GM20431 (cell line): ENCODE results near the gene TMEM131L.
"Not testable (repeated sequence)": the region's sequence is repeated elsewhere in the genome, so short reads cannot be mapped to it uniquely, and the experiment has no call there.

Experiments used
- in situ Hi-C: fragments of 300-500 bp; cut with MseI, MboI; formaldehyde crosslinking; loops from one replicate; pipeline ENCODE4 v1.15.0; 2020; ENCODE audit warnings: low sequenced_read_pairs; ENCODE audit not compliant: unreplicated experiment

Gene TMEM131L

GRCh38 chr4:153448003-153448731, 18.0 kb upstream of the TMEM131L start:
- in situ Hi-C loops = no loop called here

- in situ Hi-C loops = no loop called here
These were observed 16.8 kb upstream of the TMEM131L start for GRCh38 chr4:153449338-153449737.

DNA sequence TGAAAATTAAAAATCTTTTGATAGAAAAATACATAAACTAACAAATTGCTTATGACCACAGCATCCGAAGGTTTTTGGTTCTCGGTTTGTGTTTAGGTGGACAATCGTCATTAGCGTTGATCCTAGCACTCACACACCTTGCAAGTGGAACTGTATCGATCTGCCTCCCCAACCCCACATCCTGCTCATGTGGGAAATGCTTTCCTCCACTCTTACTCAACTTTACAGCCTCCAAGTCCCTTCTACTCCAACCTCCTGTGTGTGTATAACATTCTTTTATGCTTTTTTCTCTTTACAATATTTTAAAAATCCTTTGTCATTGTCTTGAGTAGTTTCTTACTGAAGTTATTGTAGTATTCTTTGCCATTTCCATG, 15.6 kb upstream of the TMEM131L start:
- in situ Hi-C loops = no loop called here

DNA sequence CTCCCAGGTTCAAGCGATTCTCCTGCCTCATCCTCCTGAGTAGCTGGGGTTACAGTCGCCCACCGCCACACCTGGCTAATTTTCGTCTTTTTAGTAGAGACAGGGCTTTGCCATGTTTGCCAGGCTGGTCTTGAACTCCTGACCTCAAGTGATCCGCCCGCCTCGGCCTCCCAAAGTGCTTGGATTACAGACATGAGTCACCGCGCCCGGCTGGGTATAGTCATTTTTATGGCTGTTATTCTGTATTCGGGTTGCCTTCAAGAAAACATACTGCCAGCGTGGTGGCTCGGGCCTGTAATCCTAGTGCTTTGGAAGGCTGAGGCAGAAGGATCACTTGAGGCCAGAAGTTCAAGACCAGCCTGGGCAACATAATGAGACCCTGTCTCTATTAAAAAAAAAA, 15.0 kb upstream of the TMEM131L start:
- in situ Hi-C loops = not testable (repeated sequence)

GRCh38 chr4:153451911-153452657, 14.1 kb upstream of the TMEM131L start:
- in situ Hi-C loops = no loop called here

DNA sequence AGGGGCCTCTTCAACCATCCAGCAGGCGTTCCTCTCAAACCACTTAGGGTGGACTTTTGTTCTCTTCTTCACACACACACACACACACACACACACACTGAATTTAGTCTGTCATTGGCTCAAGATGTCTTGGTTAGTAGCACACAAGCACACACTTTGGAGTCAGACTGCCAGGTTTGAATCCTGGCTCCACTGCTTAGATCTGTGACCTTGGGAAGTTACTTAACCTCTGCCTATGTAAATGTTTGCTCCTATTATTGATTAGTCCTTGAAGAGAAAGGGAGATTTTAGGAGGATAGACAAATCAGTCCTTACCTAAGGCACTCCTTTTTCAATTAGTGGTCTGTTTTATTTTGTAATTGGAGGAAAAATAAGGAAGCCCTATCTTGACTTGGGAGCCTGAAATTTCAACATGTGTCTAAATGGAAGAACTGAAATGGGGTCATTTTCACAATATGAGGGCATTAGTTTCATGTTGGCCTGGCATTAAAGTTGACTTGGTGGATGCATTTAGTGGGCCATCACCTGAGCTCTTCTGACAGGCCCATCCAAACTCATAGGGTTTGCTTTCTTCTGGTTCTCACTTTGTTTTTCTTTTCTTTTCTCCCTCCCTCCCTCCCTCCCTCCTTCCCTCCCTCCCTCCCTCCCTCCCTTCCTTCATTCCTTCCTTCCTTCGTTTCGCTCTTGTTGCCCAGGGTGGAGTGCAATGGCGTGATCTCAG, 13.3 kb upstream of the TMEM131L start:
- in situ Hi-C loops = no loop called here

DNA sequence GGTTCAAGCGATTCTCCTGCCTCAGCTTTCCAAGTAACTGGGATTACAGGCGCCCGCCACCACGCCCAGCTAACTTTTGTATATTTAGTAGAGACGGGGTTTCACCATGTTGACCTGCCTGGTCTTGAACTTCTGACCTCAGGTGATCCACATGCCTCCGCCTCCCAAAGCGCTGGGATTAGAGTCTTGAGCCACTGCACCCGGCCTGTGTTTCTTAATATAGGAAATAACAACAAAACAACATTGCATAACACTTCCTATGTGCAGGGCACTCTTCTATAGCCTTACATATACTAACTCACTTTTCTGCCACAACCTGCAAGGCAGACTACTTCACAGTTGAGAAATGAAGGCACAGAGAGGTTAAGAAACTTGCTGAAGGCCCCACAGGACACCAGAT, 12.8 kb upstream of the TMEM131L start:
- in situ Hi-C loops = no loop called here

DNA sequence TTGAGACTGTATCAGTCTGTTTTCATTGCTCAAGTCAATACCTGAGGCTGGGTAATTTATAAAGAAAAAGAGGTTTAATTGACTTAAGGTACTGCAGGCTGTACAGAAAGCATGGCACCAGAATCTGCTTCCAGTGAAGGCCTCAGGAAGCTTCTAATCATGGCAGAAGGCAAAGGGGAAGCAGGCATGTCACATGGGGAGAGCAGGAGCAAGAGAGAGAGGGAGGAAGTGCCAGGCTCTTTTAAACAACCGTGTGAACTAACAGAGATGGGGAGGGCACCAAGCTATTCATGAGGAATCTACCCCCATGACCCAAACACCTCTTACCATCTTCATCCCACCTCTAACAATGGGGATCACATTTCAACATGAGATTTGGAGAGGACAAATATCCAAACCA, 7.2 kb upstream of the TMEM131L start:
- in situ Hi-C loops = no loop called here

DNA sequence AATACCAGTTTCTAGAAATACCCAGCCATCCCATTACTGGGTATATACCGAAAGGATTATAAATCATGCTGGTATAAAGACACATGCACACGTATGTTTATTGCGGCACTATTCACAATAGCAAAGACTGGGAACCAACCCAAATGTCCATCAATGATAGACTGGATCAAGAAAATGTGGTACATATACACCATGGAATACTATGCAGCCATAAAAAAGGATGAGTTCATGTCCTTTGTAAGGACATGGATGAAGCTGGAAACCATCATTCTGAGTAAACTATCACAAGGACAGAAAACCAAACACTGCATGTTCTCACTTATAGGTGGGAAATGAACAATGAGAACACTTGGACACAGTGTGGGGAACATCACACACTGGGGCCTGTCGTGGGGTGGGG, 4.6 kb upstream of the TMEM131L start:
- in situ Hi-C loops = not testable (repeated sequence)

GRCh38 chr4:153464068-153464467, 2.1 kb upstream of the TMEM131L start:
- in situ Hi-C loops = no loop called here

GRCh38 chr4:153465140-153465539, 1.0 kb upstream of the TMEM131L start:
- in situ Hi-C loops = no loop called here

DNA sequence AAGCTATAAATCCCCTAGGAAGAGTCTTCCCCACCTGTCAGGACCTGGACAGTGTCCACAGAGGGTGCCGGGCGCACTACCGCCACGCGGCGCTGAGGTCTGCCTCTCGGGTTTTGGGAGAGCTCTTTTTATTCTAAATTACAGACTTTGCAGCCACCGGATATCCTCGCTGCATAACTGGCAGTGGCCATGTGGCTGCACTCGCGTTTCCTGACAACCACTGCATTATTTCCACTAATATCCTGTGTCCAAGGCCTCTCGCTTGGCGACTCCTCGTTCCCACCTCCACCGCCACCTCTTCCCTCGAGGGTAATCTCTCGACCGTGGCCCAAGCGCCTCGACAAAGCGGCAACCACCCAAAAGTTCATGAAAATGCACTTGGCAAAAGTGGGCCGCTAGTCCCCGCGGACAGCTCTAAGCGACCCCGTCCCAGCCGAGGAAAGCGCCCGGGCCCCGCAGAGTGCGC, 512 bp upstream of the TMEM131L start:
- in situ Hi-C loops = no loop called here

DNA sequence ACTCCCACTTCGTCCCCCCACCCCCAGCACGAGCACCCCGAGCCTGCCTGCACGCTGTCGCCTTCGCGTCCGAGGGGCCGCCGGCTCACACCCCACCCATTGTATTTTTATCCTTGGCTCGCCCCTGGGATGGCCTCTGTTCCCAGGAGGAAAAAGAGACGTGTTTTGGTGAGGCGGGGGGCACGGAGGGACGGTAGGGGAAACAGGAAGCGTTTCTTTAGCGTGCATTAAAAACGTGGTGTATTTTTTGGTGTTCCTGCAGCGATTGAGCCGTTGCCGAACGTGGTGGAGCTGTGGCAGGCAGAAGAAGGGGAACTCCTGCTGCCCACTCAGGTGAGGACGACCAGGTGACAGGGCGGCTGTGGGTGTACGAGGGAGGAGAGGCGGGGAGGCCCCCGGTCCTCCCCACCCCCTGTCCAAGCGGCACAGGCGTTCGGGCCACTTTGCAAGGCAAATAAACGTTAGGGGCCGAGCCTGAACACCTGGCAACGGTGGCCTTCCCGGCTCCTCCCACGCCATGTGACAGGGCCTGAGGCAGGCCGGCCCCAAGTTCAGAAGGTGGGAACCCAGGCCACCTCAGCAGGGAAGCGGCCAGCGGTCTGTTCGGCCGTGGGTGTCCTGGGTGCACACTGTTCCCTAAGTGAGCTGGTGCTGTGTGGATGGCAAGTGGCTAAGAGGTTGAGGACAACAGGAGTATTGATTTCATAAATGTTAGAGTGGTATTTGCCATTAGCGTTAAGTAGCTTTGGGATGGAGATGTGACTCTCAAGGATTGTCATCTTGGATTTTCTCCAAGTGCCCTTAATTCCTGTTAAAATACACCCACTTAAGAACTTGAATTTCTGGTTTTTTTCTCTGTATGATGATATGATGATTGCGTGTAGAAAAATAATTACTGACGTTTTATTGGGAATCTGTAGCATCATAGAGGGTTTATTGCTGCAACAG, 1.1 kb downstream of the TMEM131L start:
- in situ Hi-C loops = no loop called here

- in situ Hi-C loops = no loop called here
These were observed 1.7 kb downstream of the TMEM131L start for GRCh38 chr4:153467897-153468262.

- in situ Hi-C loops = no loop called here
These were observed 2.4 kb downstream of the TMEM131L start for GRCh38 chr4:153468587-153468986.

GRCh38 chr4:153469031-153469430, 2.9 kb downstream of the TMEM131L start:
- in situ Hi-C loops = no loop called here

GRCh38 chr4:153471071-153471697, 5.0 kb downstream of the TMEM131L start:
- in situ Hi-C loops = not testable (repeated sequence)

DNA sequence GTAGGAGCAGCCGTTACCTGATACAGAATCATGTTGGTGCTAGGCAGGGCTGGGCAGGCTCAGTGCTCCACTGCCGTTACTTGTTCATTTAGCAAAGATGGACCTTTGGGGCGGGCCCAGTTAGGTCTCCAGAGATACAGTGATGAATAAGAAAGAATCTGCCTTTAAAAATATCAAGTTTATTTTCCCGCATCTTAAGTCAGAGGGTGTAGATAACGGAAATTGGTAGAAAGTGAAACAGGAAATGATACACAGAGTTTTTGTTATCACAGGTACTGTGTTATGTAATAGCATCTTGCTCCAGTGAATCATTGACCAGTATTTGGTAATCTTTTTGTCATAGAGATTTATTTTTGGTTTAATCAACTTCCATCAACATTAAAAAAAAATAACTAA, 5.5 kb downstream of the TMEM131L start:
- in situ Hi-C loops = no loop called here
